GM18519 (cell line): ENCODE results near the gene TBC1D9.
A peak's percentile ranks its signal among the peaks of the same experiment; 100 is the strongest.
"Not testable (repeated sequence)": the region's sequence is repeated elsewhere in the genome, so short reads cannot be mapped to it uniquely, and the experiment has no call there.

Experiments used
- ATAC-seq: cut with Tn5 transposase; IDR thresholded peaks from one replicate; pipeline ENCODE4 v1.9.1; 2021; ENCODE audit warnings: mild to moderate bottlenecking, moderate library complexity; ENCODE audit not compliant: unreplicated experiment, low FRiP score

The TBC1D9 gene

DNA sequence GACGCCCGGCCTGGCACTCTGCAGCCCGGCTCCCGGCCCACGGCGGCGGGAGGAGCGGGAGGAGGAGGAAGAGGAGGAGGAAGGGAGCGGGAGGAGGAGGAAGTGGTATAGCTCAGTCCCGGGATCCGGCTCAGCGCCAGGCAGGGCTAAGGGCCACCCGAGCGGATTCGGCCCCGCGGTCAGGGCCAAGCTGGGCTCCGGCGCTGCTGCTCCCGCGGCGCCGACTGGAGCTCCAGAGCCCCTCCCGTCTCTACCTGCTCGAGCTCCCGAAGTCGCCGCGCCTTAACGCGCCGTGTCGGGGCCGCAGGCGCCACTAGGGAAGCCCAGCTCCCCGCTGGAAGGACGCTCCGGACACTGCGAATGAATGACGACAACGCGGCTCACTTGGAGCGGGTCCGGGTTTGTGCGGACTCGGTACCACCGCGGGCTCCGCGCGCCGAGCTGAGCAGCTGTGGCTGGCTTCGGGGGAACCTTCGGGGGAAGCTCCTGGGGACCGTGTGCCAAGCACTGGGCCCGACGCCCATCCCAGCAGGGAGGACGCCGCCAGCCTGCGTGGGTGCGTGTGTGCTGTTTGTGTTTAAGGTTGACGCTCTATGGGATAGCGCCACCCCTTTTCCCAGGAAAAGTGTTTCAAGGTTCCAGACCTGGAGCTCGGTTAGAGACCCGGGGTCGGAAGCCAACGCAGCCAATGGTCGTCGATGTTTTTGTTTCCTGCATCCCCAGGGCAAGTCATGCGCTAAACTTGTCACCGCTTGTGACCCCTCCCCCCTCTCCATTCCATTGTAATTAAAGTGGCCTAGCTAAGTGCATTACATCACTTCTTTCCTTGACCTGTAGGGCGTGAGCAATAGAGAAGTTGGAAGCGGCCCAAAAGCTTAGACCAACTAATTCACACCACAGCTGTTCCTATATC, at the start of gene TBC1D9:
TSS of gene TBC1D9 (minus strand) at position 67 of the 913 bp plus-strand sequence. CDS start 340 bp downstream, outside the sequence.
- peak; percentile 17 for ATAC-seq

DNA sequence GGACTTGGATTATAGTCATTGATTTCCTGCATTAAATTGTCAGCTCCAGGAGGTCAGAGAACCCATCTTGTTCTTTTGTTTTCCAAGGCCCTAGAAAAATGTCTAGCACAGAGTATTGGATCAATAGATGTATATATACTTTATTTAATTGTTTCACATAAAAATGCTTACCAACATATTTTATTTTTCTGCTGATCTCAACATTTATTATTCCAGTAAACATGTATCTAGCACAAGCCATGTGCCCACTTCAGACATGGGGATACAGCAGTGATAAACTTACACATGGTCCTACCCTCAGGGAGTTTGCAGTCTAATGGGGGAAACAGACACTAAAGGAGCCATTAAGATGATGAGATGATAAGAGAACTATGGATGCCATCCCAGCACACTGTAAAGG, 49.1 kb upstream of the TBC1D9 start:
- ATAC-seq = no peak

DNA sequence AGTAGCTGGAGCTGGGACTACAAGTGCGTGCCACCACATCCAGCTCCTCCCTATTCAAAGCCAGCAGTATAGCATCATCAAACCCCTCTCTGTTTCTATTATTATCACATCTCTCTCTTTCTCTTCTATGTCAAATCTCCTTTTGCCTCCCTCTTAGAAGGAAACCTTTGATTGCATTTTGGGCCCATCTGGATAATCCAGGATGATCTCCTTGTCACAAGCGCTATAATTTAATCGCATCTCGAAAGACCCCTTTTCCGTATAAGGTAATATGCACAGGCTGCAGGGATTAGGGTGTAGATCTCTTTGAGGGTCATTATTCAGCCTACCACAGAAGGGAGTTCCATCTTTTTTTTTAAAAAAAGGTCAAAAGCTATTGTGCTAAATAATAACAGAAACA, 46.4 kb upstream of the TBC1D9 start:
- no peak for ATAC-seq

GRCh38 chr4:140800666-140801065, 44.5 kb upstream of the TBC1D9 start:
- ATAC-seq = no peak

- ATAC-seq = no peak
These were observed 43.6 kb upstream of the TBC1D9 start for GRCh38 chr4:140799686-140800225.

DNA sequence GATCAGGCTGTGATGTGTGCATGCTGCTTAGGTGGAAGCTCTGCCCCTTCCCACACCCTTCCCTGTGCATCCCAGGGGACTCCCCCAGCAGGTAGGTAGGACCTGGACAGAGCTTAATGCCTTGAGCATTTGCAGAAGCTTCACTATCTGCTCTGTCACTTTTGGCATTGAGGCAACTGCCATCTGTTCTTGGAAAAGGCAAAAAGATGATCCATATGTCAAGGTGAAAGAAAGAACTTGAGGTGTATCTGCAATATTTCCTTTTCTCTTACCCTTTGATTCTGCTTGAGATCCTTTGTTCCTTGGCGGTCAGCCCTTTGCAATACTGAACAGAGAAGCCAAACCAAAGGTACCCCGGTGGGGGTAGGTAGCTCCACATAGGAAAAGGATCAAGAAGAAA, 37.1 kb upstream of the TBC1D9 start:
- no peak for ATAC-seq

DNA sequence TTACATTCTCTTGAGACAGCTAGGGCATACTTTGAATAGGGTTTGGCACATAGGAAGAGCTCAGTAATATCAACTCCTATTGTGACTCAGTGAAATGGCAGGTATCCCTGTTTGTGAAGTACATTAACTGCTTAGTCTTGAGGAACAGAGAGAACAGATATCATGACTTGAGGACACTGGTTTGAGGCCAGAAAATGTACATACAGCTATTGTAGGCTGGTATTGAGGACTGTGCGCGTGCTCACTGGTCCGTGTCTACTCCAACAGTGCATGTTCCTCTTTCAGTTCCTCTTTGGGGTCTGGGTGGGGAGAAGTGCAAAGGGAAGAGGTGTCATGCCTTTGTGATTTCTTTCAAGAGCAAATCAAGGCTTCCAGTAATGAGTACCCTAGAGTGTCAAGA, 34.6 kb upstream of the TBC1D9 start:
- ATAC-seq = peak; percentile 82

DNA sequence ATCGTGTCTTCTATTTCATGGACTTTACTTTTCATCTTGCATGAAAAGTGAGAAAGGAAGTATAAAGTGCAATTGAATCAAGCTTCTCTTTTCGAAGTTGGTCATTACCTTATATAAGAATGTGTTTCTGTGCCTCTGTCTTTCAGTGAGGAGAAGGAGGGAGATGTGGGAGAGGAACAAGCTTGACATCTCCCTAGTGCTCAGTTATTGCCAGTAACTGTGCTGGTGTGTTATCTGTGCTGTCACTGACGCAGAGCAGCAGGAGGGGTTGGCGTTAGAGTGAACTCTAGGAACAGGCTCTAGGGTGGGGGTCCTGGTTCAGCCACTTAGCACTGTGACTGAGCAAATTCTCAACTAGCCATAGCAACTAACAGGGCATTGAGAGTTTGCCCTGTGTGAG, 34.0 kb upstream of the TBC1D9 start:
- no peak for ATAC-seq

DNA sequence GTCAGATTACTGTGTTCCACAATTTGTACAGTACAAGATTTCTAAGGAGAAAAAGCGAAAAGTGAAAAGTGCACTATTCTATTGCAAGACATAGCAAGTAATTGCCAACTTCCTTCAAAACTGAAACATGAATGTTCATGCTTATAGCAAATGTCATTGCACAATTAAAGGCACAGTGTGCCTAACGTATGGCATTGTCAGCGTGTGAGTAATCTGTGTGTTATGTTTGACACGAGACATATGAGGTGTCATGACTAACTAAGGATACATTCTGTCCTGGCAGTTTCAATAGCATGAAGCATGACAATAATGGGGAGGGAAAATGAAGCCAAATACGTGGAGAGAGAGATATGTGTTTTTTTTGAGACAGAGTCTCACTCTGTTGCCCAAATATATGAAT, 33.6 kb upstream of the TBC1D9 start:
- peak; percentile 61 for ATAC-seq

DNA sequence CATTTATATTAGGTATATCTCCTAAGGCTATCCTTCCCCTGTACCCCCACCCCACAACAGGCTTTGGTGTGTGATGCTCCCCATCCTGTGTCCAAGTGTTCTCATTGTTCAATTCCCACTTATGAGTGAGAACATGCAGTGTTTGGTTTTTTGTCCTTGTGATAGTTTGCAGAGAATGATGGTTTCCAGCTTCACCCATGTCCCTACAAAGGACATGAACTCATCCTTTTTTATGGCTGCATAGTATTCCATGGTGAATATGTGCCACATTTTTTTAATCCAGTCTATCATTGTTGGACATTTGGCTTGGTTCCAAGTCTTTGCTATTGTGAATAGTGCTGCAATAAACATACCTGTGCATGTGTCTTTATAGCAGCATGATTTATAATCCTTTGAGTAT, 26.6 kb upstream of the TBC1D9 start:
- not testable (repeated sequence) for ATAC-seq

DNA sequence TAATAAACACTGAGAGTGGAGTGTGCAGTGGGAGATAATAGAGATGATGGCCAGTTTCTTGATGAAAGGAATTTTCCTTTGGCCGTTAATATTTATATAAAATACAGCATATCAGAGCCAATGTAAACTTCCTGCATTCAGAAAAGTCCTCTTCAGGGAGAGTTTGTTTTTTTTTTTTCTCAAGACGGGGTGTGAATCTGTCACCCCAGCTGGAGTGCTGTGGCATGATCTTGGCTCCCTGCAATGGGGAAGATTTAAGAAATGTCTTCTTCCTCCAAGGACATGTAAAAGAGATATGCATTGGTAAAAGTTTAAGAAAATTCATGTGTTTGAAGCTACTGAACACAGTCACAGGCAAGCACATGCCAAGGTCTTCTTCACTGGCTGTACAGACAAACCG, 25.4 kb upstream of the TBC1D9 start:
- ATAC-seq = no peak

DNA sequence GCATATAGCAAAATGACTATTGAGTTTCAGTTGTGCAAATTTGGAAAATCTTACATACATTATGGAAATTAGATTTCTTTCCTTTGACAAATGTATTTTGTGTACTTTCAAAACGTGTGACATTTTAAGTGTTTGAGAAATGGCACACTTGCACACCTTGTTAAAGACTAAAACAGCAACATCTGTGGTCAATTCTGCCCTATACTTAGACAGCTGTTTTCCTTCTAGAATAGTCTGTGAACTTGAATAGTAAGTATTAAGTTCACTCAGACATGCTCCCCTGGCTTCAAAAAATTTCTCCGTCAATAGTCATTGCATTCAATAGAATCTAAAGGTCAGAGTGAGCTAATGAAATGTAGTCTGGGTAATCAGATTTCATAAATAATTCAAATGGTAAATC, 21.7 kb upstream of the TBC1D9 start:
- ATAC-seq = peak; percentile 43

- ATAC-seq = peak; percentile 10
These were observed 21.2 kb upstream of the TBC1D9 start for GRCh38 chr4:140777386-140777785.

DNA sequence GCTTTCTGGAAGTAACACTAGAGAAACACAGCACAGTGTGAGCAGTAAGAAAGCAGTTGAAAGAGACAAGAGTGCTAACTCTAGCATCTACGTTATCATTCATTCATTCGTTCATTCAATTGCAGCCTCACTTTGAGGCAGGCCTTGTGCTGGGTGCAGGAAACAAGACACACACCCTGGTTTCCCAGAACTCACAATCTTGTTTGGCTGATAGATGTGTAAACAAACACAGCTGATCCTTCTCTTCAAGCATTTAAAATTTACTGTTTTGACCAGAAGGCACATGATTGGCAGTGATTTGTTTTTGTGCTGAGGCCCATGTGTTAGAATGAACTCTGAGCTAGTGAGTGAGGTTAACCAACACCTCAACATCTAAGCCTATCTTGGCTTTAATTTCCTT, 20.4 kb upstream of the TBC1D9 start:
- ATAC-seq = no peak

GRCh38 chr4:140774956-140775355, 18.8 kb upstream of the TBC1D9 start:
- no peak for ATAC-seq

- no peak for ATAC-seq
These were observed 18.3 kb upstream of the TBC1D9 start for GRCh38 chr4:140774510-140774909.

DNA sequence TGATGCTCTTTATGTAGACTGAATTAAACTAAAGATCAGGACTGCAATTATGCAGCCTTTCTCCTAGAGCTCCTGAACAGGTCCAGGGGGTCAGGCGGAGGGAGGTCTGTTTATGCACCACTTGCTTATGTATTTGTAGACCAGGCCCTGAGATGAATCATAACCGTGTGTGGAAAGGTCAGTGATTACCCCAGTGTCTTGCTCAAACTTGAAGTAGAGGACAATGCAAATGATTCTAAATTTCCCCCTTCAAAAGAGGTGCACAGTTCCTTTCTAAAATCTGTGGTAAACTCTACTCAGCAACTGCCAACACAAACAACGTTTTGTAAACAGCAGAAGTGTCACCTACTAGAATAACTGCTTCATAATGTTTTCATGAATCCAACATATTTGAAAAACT, 13.0 kb upstream of the TBC1D9 start:
- no peak for ATAC-seq

DNA sequence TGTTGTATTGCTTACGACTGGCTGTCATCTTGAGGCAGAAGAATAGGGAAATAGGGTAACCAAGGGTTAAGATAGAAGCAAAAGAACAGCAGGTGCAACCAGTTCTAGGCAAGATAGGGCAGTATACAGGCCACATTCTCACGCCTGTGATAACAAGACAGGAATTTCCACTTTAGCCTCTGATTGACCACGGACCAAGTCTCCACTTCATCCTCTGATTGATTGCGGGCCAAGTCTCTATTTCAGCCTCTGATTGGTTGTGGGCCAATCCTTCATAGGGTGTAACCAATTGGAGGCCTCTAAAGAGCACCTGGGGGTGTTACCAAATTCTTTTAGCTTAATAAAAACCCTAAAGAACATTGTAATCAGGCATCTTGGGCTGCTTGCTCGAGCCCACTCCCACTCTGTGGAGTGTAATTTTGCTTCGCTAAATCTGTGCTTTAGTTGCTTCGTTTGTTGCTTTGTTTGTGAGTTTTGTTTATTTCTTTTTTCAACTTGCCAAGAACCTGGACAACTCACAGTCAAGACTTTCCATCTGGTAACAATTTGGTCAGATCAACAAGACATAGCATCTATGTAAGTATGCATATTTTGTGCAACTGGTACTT, 8.7 kb upstream of the TBC1D9 start:
- ATAC-seq = no peak

DNA sequence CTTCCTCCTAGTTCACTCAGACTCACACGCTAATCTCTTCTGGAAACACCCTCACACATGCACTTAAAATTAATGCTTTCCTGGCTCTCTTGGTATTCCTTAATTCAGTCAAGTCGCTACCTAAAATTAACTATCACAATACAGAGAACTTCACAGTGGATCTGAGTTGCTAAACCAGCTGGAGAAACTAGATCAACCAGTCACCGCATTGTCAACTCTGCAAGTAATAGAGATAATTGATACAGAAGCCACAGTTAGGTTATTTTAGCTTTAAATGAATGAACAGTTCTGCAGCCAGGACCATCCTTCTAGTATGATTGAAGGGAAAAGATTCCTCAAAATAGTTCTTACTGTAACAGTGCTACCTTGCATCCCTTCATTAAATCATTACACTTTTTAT, 6.0 kb upstream of the TBC1D9 start:
- no peak for ATAC-seq

- ATAC-seq = no peak
These were observed 1.0 kb upstream of the TBC1D9 start for GRCh38 chr4:140757232-140757630.

DNA sequence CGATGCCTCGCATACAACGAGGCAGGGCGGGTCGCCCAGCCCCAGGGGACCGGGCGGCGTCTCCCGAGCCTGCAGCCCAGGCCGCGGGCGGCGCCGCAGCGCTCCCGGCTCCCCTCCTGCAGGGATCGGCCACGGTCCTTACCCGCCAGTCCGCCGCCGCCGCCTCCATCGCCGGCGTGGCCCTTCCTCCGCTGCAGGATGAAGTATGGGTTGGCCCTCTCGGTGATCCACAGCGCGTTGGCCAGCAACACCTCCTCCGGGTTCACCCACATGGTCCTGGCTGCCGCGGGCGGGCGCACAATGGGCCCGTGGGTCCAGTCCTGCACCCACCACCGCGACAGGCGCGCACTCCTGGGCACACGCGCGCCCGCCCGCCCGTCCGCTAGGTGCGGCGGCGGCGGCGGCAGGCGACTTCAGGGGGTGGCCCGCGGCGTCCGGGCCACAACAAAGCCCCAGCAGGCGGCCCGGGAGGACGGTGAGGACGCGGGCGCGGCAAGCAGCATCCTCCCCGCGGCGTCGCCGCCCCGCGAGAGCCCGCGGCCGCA, 339 bp downstream of the TBC1D9 start:
- peak; percentile 59 for ATAC-seq
